Liver (tissue), 9 donors: ENCODE results near the gene PKD1L1. TPM values are rescaled to one million over a fixed set of nuclear protein-coding genes. Genes with fewer than 3 reads are reported as not detected.

Source experiments
- DNase-seq: peaks from one replicate; pipeline ENCODE4 v3.0.0-alpha.2; 2017; ENCODE audit warnings: low spot score
- H3K27ac ChIP-seq, 2 donors: one replicate each; pipeline ENCODE4 v1.7.0; 2013; ENCODE audit warnings: inconsistent platforms in 2 of 2, low read length in 2 of 2, control low read depth in 1 of 2, low read depth in 1 of 2, mild to moderate bottlenecking in 1 of 2
- H3K27me3 ChIP-seq, 4 donors: one replicate each; pipeline versions ENCODE4 v1.6.1 to v1.7.0; 2013; ENCODE audit warnings: low read length in 3 of 4, inconsistent platforms in 1 of 4, mild to moderate bottlenecking in 1 of 4, moderate library complexity in 1 of 4; ENCODE audit not compliant: control insufficient read depth in 4 of 4, insufficient read depth in 4 of 4
- H3K36me3 ChIP-seq, 4 donors: one replicate each; pipeline versions ENCODE4 v1.6.1 to v1.7.0; 2013; ENCODE audit warnings: low read length in 3 of 4, mild to moderate bottlenecking in 3 of 4, low read depth in 1 of 4, moderate library complexity in 1 of 4; ENCODE audit not compliant: control insufficient read depth in 4 of 4, insufficient read depth in 3 of 4
- H3K4me1 ChIP-seq, 4 donors: one replicate each; pipeline versions ENCODE4 v1.6.1 to v1.7.0; 2013; ENCODE audit warnings: low read length in 3 of 4, mild to moderate bottlenecking in 3 of 4, moderate library complexity in 1 of 4; ENCODE audit not compliant: control insufficient read depth in 4 of 4, insufficient read depth in 4 of 4
- H3K4me3 ChIP-seq, 3 donors: one replicate each; pipeline versions ENCODE4 v1.6.1 to v1.7.0; 2013; ENCODE audit warnings: low read length in 3 of 3, control low read depth in 1 of 3, low read depth in 1 of 3, mild to moderate bottlenecking in 1 of 3
- H3K9ac ChIP-seq, 2 donors: one replicate each; pipeline ENCODE4 v1.7.0; 2013; ENCODE audit warnings: low read length in 2 of 2, mild to moderate bottlenecking in 2 of 2, moderate library complexity in 2 of 2, control low read depth in 1 of 2, low read depth in 1 of 2
- H3K9me3 ChIP-seq, 4 donors: one replicate each; pipeline versions ENCODE4 v1.6.1 to v1.7.0; 2013; ENCODE audit warnings: low read length in 3 of 4; ENCODE audit not compliant: control insufficient read depth in 4 of 4
- EGR1 ChIP-seq, 2 donors: IDR thresholded peaks; 2 replicates each; pipeline ENCODE4 v1.6.1; 2016 to 2018; ENCODE audit warnings: antibody characterized with exemption in 2 of 2, low read depth in 2 of 2
- FOXA1 ChIP-seq: IDR thresholded peaks from 2 replicates; pipeline ENCODE4 v1.6.1; 2016; ENCODE audit warnings: antibody characterized with exemption
- FOXA2 ChIP-seq: IDR thresholded peaks from 2 replicates; pipeline ENCODE4 v1.6.1; 2016; ENCODE audit warnings: antibody characterized with exemption
- GABPA ChIP-seq, 2 donors: IDR thresholded peaks in 1 of 2; conservative IDR thresholded peaks in 1 of 2; 2 replicates each; pipeline ENCODE4 v1.6.1; 2016; ENCODE audit warnings: antibody characterized with exemption in 2 of 2, mild to moderate bottlenecking in 1 of 2, moderate library complexity in 1 of 2
- HNF4A ChIP-seq, 2 donors: conservative IDR thresholded peaks; 2 replicates each; pipeline ENCODE4 v1.6.1; 2016; ENCODE audit warnings: antibody characterized with exemption in 2 of 2, mild to moderate bottlenecking in 2 of 2
- HNF4G ChIP-seq: IDR thresholded peaks from 2 replicates; pipeline ENCODE4 v1.6.1; 2016; ENCODE audit warnings: antibody characterized with exemption
- JUND ChIP-seq, 2 donors: IDR thresholded peaks; 2 replicates each; pipeline ENCODE4 v1.6.1; 2016; ENCODE audit warnings: antibody characterized with exemption in 2 of 2
- NR2F2 ChIP-seq: IDR thresholded peaks from 2 replicates; pipeline ENCODE4 v1.6.1; 2016; ENCODE audit warnings: antibody characterized with exemption
- RAD21 ChIP-seq, 2 donors: IDR thresholded peaks; 2 replicates each; pipeline ENCODE4 v1.6.1; 2016; ENCODE audit warnings: antibody characterized with exemption in 2 of 2, mild to moderate bottlenecking in 2 of 2
- RXRA ChIP-seq, 2 donors: IDR thresholded peaks; 2 replicates each; pipeline ENCODE4 v1.6.1; 2017 to 2018; ENCODE audit warnings: antibody characterized with exemption in 2 of 2, mild to moderate bottlenecking in 1 of 2
- SP1 ChIP-seq: IDR thresholded peaks from 2 replicates; pipeline ENCODE4 v1.6.1; 2018; ENCODE audit warnings: antibody characterized with exemption, mild to moderate bottlenecking
- TAF1 ChIP-seq: conservative IDR thresholded peaks from 2 replicates; pipeline ENCODE4 v1.6.1; 2016; ENCODE audit warnings: antibody characterized with exemption, mild to moderate bottlenecking
- YY1 ChIP-seq: IDR thresholded peaks from 2 replicates; pipeline ENCODE4 v1.6.1; 2016; ENCODE audit warnings: antibody characterized with exemption, mild to moderate bottlenecking
- WGBS: extraction: QIAGEN DNeasy Blood & Tissue Kit; methylation state at CpG from one replicate; pipeline ENCODE4 v1.1.7; 2013; 5-methylcytosine and 5-hydroxymethylcytosine counted together
- polyA plus RNA-seq, 2 donors: library from polyadenylated mRNA; stranded (reverse) in 1 of 2; unstranded in 1 of 2; fragments of 200-250 nt in 1 of 2; fragments of >200 nt in 1 of 2; fragmentation: Nextera tagmentation in 1 of 2; extraction: Ambion mirVana in 1 of 2; gene quantifications; one replicate each; pipeline versions ENCODE4 v1.2.1 to v1.2.3, GENCODE V29; 2013 to 2015
- total RNA-seq, 2 donors: library from RNA; depleted of rRNA; stranded (reverse); fragments of >200 nt; gene quantifications; one replicate each; pipeline ENCODE4 v1.2.3, GENCODE V29; 2014
- TF ChIP-seq, protein P1 (sequence below): IDR thresholded peaks from 2 replicates; pipeline ENCODE4 v1.6.1; 2016; ENCODE audit warnings: antibody characterized with exemption, mild to moderate bottlenecking
- TF ChIP-seq, protein P2 (sequence below): IDR thresholded peaks from 2 replicates; pipeline ENCODE4 v1.6.1; 2016; ENCODE audit warnings: antibody characterized with exemption
- TF ChIP-seq, protein P3 (sequence below): fragments of 150-350 bp; IDR thresholded peaks from 2 replicates; pipeline ENCODE4 v1.5.1; 2017; ENCODE audit warnings: improper control_type of control experiment, low read depth, low read length; ENCODE audit not compliant: missing input control
- TF ChIP-seq, protein P4 (sequence below): IDR thresholded peaks from 2 replicates; pipeline ENCODE4 v1.6.1; 2016; ENCODE audit warnings: antibody characterized with exemption
- TF ChIP-seq, protein P5 (sequence below): IDR thresholded peaks from 2 replicates; pipeline ENCODE4 v1.6.1; 2016; ENCODE audit warnings: antibody characterized with exemption
- donor health status: healthy.
- donor health status: healthy.
- donor health status: healthy.
- donor health status: healthy.
- donor health status: healthy.

The PKD1L1 gene
- total and polyA plus RNA-seq, 4 donors = 0.08 to 0.25 (median 0.11) TPM

DNA sequence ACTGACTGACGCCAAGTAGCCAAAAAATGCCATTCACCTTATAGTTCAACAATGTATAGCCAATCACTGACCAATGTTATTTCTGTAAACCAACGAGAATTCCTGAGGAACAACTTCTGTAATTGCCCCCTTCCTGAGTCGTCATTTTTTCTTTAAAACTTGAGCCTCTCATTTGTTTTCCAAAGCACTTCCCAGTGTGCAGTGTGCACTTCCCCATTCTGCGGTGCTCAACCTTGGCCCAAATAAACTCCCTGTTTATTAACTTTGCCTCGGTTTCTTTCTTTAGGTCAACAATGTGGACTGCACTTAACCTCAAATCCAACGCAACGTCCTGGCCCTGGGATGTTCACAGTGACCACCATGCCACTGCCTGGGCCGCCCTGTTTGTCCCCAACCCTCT lies 15.1 kb downstream of the PKD1L1 start:
- no peak overlapping the region for H3K27ac ChIP-seq
- no peak overlapping the region for H3K9ac ChIP-seq
- H3K4me3 ChIP-seq = no peak overlapping the region
- DNase-seq = no peak
- TF ChIP-seq SP1 (no peak), EGR1 (IDR thresholded peaks at IDR 0.05; ENCODE audit: low read depth in 2 of 2) (no peak), FOXA2 (no peak), HNF4A (conservative IDR thresholded peaks at IDR 0.05) (no peak), FOXA1 (no peak), RAD21 (IDR thresholded peaks at IDR 0.05) (no peak), JUND (IDR thresholded peaks at IDR 0.05) (no peak), TAF1 (no peak), RXRA (IDR thresholded peaks at IDR 0.05) (no peak), NR2F2 (no peak), GABPA (IDR thresholded peaks at IDR 0.05 in 1 of 2, conservative IDR thresholded peaks at IDR 0.05 in 1 of 2) (no peak), HNF4G (no peak), YY1 (no peak)
- TF ChIP-seq, protein P1, sequence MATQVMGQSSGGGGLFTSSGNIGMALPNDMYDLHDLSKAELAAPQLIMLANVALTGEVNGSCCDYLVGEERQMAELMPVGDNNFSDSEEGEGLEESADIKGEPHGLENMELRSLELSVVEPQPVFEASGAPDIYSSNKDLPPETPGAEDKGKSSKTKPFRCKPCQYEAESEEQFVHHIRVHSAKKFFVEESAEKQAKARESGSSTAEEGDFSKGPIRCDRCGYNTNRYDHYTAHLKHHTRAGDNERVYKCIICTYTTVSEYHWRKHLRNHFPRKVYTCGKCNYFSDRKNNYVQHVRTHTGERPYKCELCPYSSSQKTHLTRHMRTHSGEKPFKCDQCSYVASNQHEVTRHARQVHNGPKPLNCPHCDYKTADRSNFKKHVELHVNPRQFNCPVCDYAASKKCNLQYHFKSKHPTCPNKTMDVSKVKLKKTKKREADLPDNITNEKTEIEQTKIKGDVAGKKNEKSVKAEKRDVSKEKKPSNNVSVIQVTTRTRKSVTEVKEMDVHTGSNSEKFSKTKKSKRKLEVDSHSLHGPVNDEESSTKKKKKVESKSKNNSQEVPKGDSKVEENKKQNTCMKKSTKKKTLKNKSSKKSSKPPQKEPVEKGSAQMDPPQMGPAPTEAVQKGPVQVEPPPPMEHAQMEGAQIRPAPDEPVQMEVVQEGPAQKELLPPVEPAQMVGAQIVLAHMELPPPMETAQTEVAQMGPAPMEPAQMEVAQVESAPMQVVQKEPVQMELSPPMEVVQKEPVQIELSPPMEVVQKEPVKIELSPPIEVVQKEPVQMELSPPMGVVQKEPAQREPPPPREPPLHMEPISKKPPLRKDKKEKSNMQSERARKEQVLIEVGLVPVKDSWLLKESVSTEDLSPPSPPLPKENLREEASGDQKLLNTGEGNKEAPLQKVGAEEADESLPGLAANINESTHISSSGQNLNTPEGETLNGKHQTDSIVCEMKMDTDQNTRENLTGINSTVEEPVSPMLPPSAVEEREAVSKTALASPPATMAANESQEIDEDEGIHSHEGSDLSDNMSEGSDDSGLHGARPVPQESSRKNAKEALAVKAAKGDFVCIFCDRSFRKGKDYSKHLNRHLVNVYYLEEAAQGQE = no peak
- TF ChIP-seq, protein P2, sequence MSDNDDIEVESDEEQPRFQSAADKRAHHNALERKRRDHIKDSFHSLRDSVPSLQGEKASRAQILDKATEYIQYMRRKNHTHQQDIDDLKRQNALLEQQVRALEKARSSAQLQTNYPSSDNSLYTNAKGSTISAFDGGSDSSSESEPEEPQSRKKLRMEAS = no peak
- TF ChIP-seq, protein P3, sequence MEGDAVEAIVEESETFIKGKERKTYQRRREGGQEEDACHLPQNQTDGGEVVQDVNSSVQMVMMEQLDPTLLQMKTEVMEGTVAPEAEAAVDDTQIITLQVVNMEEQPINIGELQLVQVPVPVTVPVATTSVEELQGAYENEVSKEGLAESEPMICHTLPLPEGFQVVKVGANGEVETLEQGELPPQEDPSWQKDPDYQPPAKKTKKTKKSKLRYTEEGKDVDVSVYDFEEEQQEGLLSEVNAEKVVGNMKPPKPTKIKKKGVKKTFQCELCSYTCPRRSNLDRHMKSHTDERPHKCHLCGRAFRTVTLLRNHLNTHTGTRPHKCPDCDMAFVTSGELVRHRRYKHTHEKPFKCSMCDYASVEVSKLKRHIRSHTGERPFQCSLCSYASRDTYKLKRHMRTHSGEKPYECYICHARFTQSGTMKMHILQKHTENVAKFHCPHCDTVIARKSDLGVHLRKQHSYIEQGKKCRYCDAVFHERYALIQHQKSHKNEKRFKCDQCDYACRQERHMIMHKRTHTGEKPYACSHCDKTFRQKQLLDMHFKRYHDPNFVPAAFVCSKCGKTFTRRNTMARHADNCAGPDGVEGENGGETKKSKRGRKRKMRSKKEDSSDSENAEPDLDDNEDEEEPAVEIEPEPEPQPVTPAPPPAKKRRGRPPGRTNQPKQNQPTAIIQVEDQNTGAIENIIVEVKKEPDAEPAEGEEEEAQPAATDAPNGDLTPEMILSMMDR = no peak
- TF ChIP-seq, protein P4, sequence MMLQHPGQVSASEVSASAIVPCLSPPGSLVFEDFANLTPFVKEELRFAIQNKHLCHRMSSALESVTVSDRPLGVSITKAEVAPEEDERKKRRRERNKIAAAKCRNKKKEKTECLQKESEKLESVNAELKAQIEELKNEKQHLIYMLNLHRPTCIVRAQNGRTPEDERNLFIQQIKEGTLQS = no peak
- TF ChIP-seq, protein P5, sequence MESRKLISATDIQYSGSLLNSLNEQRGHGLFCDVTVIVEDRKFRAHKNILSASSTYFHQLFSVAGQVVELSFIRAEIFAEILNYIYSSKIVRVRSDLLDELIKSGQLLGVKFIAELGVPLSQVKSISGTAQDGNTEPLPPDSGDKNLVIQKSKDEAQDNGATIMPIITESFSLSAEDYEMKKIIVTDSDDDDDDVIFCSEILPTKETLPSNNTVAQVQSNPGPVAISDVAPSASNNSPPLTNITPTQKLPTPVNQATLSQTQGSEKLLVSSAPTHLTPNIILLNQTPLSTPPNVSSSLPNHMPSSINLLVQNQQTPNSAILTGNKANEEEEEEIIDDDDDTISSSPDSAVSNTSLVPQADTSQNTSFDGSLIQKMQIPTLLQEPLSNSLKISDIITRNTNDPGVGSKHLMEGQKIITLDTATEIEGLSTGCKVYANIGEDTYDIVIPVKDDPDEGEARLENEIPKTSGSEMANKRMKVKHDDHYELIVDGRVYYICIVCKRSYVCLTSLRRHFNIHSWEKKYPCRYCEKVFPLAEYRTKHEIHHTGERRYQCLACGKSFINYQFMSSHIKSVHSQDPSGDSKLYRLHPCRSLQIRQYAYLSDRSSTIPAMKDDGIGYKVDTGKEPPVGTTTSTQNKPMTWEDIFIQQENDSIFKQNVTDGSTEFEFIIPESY = no peak
- no peaks in the 10 kb centered on the region for H3K4me1 ChIP-seq
- H3K36me3 ChIP-seq = no peaks in the 10 kb centered on the region
- H3K9me3 ChIP-seq = no peaks in the 10 kb centered on the region
- 92% methylated on average over 8 of the region's 8 CpGs for WGBS
- no peaks in the 10 kb centered on the region for H3K27me3 ChIP-seq
